SK-N-SH (cell line): ENCODE results near the gene GPATCH1. TPM values are rescaled to one million over a fixed set of nuclear protein-coding genes. Genes with fewer than 3 reads are reported as not detected.

Source experiments
- CTCF ChIA-PET: fragments of 300-600, 350-600 bp; formaldehyde crosslinking; extraction: SDS; loops from one replicate; lab custom pipeline; 2021; lab: Yijun Ruan, JAX
- POLR2A ChIA-PET: fragments of 350-600 bp; sonication (Branson Sonifier 250); formaldehyde crosslinking; extraction: SDS; loops from one replicate; lab custom pipeline; 2020; ENCODE audit warnings: antibody characterized with exemption, inconsistent platforms; lab: Yijun Ruan, JAX
- DNase-seq: peaks from one replicate; pipeline ENCODE4 v3.0.0; 2012
- H2AFZ ChIP-seq: fragments of 200-600 bp; sonication (generic); 2 replicates; pipeline ENCODE4 v1.8.1; 2016; ENCODE audit warnings: antibody characterized with exemption, mild to moderate bottlenecking, low read depth
- H3F3A ChIP-seq: fragments of 200-600 bp; sonication (generic); replicated peaks from 2 replicates; pipeline ENCODE3; 2016; ENCODE audit warnings: antibody characterized with exemption, mild to moderate bottlenecking; ENCODE audit not compliant: insufficient read depth
- H3K27ac ChIP-seq, 2 experiments: fragments of 200-500 bp in 1 of 2; fragments of 200-600 bp in 1 of 2; sonication (Bioruptor generic) in 1 of 2; sonication (generic), shearing (Covaris generic) in 1 of 2; 2 replicates each; pipeline versions ENCODE4 v1.5.1 to v1.6.1; 2014 to 2016; ENCODE audit warnings: low read depth in 2 of 2, inconsistent platforms in 1 of 2, low read length in 1 of 2, mild to moderate bottlenecking in 1 of 2, mixed read lengths in 1 of 2
- H3K27me3 ChIP-seq: fragments of 200-600 bp; sonication (generic), shearing (Covaris generic); 2 replicates; pipeline ENCODE4 v1.6.1; 2016; ENCODE audit warnings: mixed run types; ENCODE audit not compliant: insufficient read depth
- H3K36me3 ChIP-seq, 2 experiments: fragments of 200-500 bp in 1 of 2; fragments of 200-600 bp in 1 of 2; sonication (Bioruptor generic) in 1 of 2; sonication (generic) in 1 of 2; replicated peaks in 1 of 2; 2 replicates each; pipeline versions ENCODE3 to v1.5.1; 2014 to 2016; ENCODE audit warnings: low read length in 1 of 2, mild to moderate bottlenecking in 1 of 2; ENCODE audit not compliant: insufficient read depth in 2 of 2, control insufficient read depth in 1 of 2
- H3K4me1 ChIP-seq, 2 experiments: fragments of 200-500 bp in 1 of 2; fragments of 200-600 bp in 1 of 2; sonication (Bioruptor generic) in 1 of 2; sonication (generic), shearing (Covaris generic) in 1 of 2; 2 replicates each; pipeline versions ENCODE4 v1.5.1 to v1.6.1; 2014 to 2016; ENCODE audit warnings: low read depth in 1 of 2, low read length in 1 of 2, mixed run types in 1 of 2; ENCODE audit not compliant: insufficient read depth in 2 of 2, control insufficient read depth in 1 of 2
- H3K4me2 ChIP-seq: fragments of 200-600 bp; sonication (generic), shearing (Covaris generic); 2 replicates; pipeline ENCODE4 v1.6.1; 2017; ENCODE audit warnings: mixed run types
- H3K4me3 ChIP-seq, 2 experiments: fragments of 200-500 bp in 1 of 2; fragments of 200-600 bp in 1 of 2; sonication (Bioruptor generic) in 1 of 2; sonication (generic), shearing (Covaris generic) in 1 of 2; 2 replicates each; pipeline versions ENCODE4 v1.5.1 to v1.8.1; 2014 to 2016; ENCODE audit warnings: low read depth in 2 of 2, inconsistent platforms in 1 of 2, low read length in 1 of 2, mild to moderate bottlenecking in 1 of 2, mixed read lengths in 1 of 2, moderate library complexity in 1 of 2
- H3K79me2 ChIP-seq: fragments of 200-600 bp; sonication (generic); 2 replicates; pipeline ENCODE4 v1.8.1; 2017; ENCODE audit warnings: mild to moderate bottlenecking; ENCODE audit not compliant: insufficient read depth
- H3K9ac ChIP-seq: fragments of 200-600 bp; sonication (generic); 2 replicates; pipeline ENCODE4 v1.6.1; 2017; ENCODE audit warnings: mixed run types
- H3K9me2 ChIP-seq: fragments of 200-600 bp; sonication (generic); 2 replicates; pipeline ENCODE4 v1.6.1; 2017; ENCODE audit warnings: mixed run types
- H3K9me3 ChIP-seq: fragments of 200-600 bp; sonication (generic); 2 replicates; pipeline ENCODE4 v1.6.1; 2017; ENCODE audit warnings: mixed run types, mild to moderate bottlenecking, moderate library complexity
- H4K20me1 ChIP-seq: fragments of 200-600 bp; sonication (generic); 2 replicates; pipeline ENCODE4 v1.6.1; 2017; ENCODE audit warnings: mild to moderate bottlenecking, mixed run types; ENCODE audit not compliant: insufficient read depth
- ELF1 ChIP-seq: IDR thresholded peaks from 2 replicates; pipeline ENCODE4 v1.4.0; 2012
- EP300 ChIP-seq, 2 experiments: IDR thresholded peaks; 2 replicates each; pipeline versions ENCODE4 v1.4.0 to v1.6.1; 2012; ENCODE audit warnings: borderline replicate concordance in 1 of 2, low read depth in 1 of 2, low read length in 1 of 2
- FOSL2 ChIP-seq: IDR thresholded peaks from 2 replicates; pipeline ENCODE4 v1.4.0; 2012; ENCODE audit warnings: low read depth, mild to moderate bottlenecking, moderate library complexity, borderline replicate concordance
- FOXJ3 ChIP-seq: sonication (generic); formaldehyde crosslinking; IDR thresholded peaks from 2 replicates; pipeline ENCODE4 v1.5.1; 2020; ENCODE audit warnings: mild to moderate bottlenecking, missing genetic modification reagents
- FOXM1 ChIP-seq: IDR thresholded peaks from 2 replicates; pipeline ENCODE4 v1.4.0; 2012; ENCODE audit warnings: low read depth, mild to moderate bottlenecking
- GATA2 ChIP-seq: sonication (generic); formaldehyde crosslinking; IDR thresholded peaks from 2 replicates; pipeline ENCODE4 v1.5.0; 2020; ENCODE audit warnings: mild to moderate bottlenecking, missing genetic modification reagents
- JUND ChIP-seq: IDR thresholded peaks from 2 replicates; pipeline ENCODE4 v1.4.0; 2012
- MEF2A ChIP-seq: IDR thresholded peaks from 2 replicates; pipeline ENCODE4 v1.4.0; 2012; ENCODE audit warnings: low read depth, borderline replicate concordance
- MXI1 ChIP-seq: IDR thresholded peaks from 2 replicates; pipeline ENCODE4 v1.6.1; 2012; ENCODE audit warnings: mild to moderate bottlenecking, low read depth, low read length, improper control_type of control experiment
- NRF1 ChIP-seq: IDR thresholded peaks from 2 replicates; pipeline ENCODE4 v1.6.1; 2012; ENCODE audit warnings: low read depth, mild to moderate bottlenecking, low read length
- POLR2AphosphoS5 ChIP-seq: IDR thresholded peaks from 2 replicates; pipeline ENCODE4 v1.6.1; 2012; ENCODE audit warnings: low read depth, low read length
- RCOR1 ChIP-seq: fragments of 150-350 bp; IDR thresholded peaks from 2 replicates; pipeline ENCODE4 v1.6.1; 2017; ENCODE audit warnings: antibody characterized with exemption, low read length
- RFX5 ChIP-seq: IDR thresholded peaks from 2 replicates; pipeline ENCODE4 v1.6.1; 2012; ENCODE audit warnings: mild to moderate bottlenecking, improper control_type of control experiment, low read length
- RXRA ChIP-seq: IDR thresholded peaks from 2 replicates; pipeline ENCODE4 v1.4.0; 2012; ENCODE audit warnings: low read depth, mild to moderate bottlenecking, borderline replicate concordance
- SIN3A ChIP-seq: IDR thresholded peaks from 2 replicates; pipeline ENCODE4 v1.6.1; 2012; ENCODE audit warnings: low read depth, mild to moderate bottlenecking, low read length, moderate library complexity, borderline replicate concordance
- TAF1 ChIP-seq: IDR thresholded peaks from 2 replicates; pipeline ENCODE4 v1.6.1; 2012; ENCODE audit warnings: low read depth, mild to moderate bottlenecking, low read length, moderate library complexity, borderline replicate concordance
- YY1 ChIP-seq: IDR thresholded peaks from 2 replicates; pipeline ENCODE4 v1.4.0; 2012; ENCODE audit warnings: low read depth, mild to moderate bottlenecking
- WGBS: methylation state at CpG from one replicate; pipeline ENCODE4 v1.1.6; 2017; ENCODE audit warnings: low lambda C conversion rate; 5-methylcytosine and 5-hydroxymethylcytosine counted together
- polyA plus RNA-seq, 3 experiments: library from polyadenylated mRNA; depleted of rRNA; stranded (reverse); fragments of >200 nt; gene quantifications; 2 replicates each; pipeline ENCODE4 v1.2.3, GENCODE V29; 2012
- TF ChIP-seq, protein P1 (sequence below): IDR thresholded peaks from 2 replicates; pipeline ENCODE4; 2012
- TF ChIP-seq, protein P2 (sequence below): fragments of 150-350 bp; IDR thresholded peaks from 2 replicates; pipeline ENCODE4 v1.6.1; 2016; ENCODE audit warnings: mild to moderate bottlenecking, low read depth, low read length
- TF ChIP-seq, protein P3 (sequence below): IDR thresholded peaks from 2 replicates; pipeline ENCODE4 v1.4.0; 2012; ENCODE audit warnings: low read depth, borderline replicate concordance
- TF ChIP-seq, protein P4 (sequence below): IDR thresholded peaks from 2 replicates; pipeline ENCODE4 v1.4.0; 2012; ENCODE audit warnings: low read depth, borderline replicate concordance
- TF ChIP-seq, protein P5 (sequence below): fragments of 150-350 bp; IDR thresholded peaks from 2 replicates; pipeline ENCODE4 v1.6.1; 2017; ENCODE audit warnings: antibody characterized with exemption, low read length, low read depth, borderline replicate concordance

Gene GPATCH1, protein sequence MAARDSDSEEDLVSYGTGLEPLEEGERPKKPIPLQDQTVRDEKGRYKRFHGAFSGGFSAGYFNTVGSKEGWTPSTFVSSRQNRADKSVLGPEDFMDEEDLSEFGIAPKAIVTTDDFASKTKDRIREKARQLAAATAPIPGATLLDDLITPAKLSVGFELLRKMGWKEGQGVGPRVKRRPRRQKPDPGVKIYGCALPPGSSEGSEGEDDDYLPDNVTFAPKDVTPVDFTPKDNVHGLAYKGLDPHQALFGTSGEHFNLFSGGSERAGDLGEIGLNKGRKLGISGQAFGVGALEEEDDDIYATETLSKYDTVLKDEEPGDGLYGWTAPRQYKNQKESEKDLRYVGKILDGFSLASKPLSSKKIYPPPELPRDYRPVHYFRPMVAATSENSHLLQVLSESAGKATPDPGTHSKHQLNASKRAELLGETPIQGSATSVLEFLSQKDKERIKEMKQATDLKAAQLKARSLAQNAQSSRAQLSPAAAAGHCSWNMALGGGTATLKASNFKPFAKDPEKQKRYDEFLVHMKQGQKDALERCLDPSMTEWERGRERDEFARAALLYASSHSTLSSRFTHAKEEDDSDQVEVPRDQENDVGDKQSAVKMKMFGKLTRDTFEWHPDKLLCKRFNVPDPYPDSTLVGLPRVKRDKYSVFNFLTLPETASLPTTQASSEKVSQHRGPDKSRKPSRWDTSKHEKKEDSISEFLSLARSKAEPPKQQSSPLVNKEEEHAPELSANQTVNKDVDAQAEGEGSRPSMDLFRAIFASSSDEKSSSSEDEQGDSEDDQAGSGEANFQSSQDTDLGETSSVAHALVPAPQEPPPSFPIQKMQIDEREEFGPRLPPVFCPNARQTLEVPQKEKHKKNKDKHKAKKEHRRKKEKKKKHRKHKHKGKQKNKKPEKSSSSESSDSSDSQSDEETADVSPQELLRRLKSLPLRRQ
- polyA plus RNA-seq (2012; rRNA removed) = 5.9 and 6.3 TPM in 2 replicates
- polyA plus RNA-seq (2012; cell fraction: cytosol; rRNA removed) = 3.7 and 6.2 TPM in 2 replicates
- 7.6 and 10.5 TPM in 2 replicates for polyA plus RNA-seq (2012; cell fraction: nucleus; rRNA removed)

DNA sequence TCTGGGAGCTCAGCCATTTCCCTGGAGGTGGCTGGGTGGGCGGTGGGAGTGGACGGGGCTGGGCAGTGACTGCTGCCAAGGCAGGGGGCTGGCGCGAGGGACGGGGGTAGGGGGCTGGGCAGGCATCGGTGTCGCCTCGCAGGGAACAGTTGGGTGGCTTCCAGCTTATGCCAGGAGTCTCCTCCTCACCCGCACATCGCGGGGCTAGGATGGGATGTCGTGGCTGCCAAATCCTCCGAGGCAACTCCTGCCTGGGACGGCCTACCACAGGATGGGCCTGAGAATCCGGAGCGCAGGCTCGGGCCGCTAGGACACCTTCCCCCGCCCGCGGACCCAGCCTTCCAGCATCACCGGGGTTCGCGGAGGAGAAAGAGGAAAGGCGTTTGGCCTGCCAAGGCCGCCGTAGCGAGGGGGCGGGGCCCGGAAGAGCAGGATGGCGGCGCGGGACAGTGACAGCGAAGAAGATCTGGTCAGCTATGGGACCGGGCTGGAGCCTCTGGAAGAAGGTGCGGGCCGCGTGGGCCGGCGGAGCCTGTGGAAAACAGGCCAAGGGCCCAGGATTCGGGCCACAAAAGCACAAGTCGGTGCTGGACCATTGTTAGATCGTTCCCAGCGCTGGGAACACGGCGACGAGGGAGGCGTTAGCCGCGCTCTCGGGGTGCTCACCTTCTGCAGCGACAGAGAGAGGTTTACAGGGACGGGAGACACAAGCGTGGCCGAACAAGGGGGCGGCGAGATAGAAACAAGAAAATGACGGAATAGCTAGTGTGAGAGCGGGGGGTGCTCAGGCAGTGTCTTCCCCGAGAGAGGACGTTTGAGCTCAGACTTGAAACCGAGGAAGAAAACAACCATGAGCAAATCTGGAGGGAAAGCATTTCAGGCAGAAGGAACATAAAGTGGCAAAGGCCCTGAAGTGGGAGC is at the start of gene GPATCH1:
Gene GPATCH1, plus strand, starts transcription at position 421 of the 921 bp plus-strand sequence. Its CDS starts 13 bp downstream, at position 434.
- DNase-seq = peak; percentile 96
- Histone ChIP-seq H2AFZ (peak within 1 kb of the TSS; percentile 85), H4K20me1 (no peaks in the 10 kb centered on the region), H3K4me2 (peak within 1 kb of the TSS; percentile 83), H3K79me2 (peaks cover 23% of the 10 kb centered on the region), H3K9me3 (no peaks in the 10 kb centered on the region), H3K4me3 (peak within 1 kb of the TSS; percentile 76 to 92), H3K9me2 (no peaks in the 10 kb centered on the region), H3K36me3 (no peaks in the 10 kb centered on the region), H3F3A (peaks cover 6% of the 10 kb centered on the region), H3K27ac (peak within 1 kb of the TSS; percentile 54 to 81; a peak in 3 of 4 replicates), H3K9ac (peak within 1 kb of the TSS; percentile 74), H3K27me3 (no peaks in the 10 kb centered on the region), H3K4me1 (peaks cover 8 to 11% of the 10 kb centered on the region in 2 experiments; a peak in 2 of 4 replicates)
- ChIA-PET CTCF (interaction anchor here (0.8 to 2.0 kb wide), 5 partner anchors 12 to 104 kb away, joined by 3 to 14 read pairs (median 4); no protein-coding TSS in a partner anchor), POLR2A (interaction anchor here (0.9 to 1.8 kb wide), 4 partner anchors 11 to 18 kb away, joined by 3 to 5 read pairs (median 4); partner anchors contain the start of gene RHPN2)
- under 1% methylated on average over 60 of the region's 62 CpGs for WGBS
- peak; percentile 95 for TF ChIP-seq ELF1
- TF ChIP-seq FOXM1 = no peak
- no peak for TF ChIP-seq MEF2A
- TF ChIP-seq, protein P1, sequence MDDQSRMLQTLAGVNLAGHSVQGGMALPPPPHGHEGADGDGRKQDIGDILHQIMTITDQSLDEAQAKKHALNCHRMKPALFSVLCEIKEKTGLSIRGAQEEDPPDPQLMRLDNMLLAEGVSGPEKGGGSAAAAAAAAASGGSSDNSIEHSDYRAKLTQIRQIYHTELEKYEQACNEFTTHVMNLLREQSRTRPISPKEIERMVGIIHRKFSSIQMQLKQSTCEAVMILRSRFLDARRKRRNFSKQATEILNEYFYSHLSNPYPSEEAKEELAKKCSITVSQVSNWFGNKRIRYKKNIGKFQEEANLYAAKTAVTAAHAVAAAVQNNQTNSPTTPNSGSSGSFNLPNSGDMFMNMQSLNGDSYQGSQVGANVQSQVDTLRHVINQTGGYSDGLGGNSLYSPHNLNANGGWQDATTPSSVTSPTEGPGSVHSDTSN = peak; percentile 54; the same call in 1 of the 2 replicates
- peak; percentile 90 for TF ChIP-seq YY1
- peak; percentile 17; the same call in 1 of the 2 replicates for TF ChIP-seq RFX5
- no peak for TF ChIP-seq FOSL2
- TF ChIP-seq RCOR1 = no peak
- peak; percentile 59 for TF ChIP-seq POLR2AphosphoS5
- TF ChIP-seq FOXJ3 (CRISPR knock-in tag) = no peak
- TF ChIP-seq TAF1 = peak; percentile 86
- TF ChIP-seq, protein P2, sequence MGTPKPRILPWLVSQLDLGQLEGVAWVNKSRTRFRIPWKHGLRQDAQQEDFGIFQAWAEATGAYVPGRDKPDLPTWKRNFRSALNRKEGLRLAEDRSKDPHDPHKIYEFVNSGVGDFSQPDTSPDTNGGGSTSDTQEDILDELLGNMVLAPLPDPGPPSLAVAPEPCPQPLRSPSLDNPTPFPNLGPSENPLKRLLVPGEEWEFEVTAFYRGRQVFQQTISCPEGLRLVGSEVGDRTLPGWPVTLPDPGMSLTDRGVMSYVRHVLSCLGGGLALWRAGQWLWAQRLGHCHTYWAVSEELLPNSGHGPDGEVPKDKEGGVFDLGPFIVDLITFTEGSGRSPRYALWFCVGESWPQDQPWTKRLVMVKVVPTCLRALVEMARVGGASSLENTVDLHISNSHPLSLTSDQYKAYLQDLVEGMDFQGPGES = no peak
- peak; percentile 35; the same call in 1 of the 2 replicates for TF ChIP-seq NRF1
- TF ChIP-seq, protein P3, sequence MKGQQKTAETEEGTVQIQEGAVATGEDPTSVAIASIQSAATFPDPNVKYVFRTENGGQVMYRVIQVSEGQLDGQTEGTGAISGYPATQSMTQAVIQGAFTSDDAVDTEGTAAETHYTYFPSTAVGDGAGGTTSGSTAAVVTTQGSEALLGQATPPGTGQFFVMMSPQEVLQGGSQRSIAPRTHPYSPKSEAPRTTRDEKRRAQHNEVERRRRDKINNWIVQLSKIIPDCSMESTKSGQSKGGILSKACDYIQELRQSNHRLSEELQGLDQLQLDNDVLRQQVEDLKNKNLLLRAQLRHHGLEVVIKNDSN = peak; percentile 22; the same call in 1 of the 2 replicates
- TF ChIP-seq, protein P4, sequence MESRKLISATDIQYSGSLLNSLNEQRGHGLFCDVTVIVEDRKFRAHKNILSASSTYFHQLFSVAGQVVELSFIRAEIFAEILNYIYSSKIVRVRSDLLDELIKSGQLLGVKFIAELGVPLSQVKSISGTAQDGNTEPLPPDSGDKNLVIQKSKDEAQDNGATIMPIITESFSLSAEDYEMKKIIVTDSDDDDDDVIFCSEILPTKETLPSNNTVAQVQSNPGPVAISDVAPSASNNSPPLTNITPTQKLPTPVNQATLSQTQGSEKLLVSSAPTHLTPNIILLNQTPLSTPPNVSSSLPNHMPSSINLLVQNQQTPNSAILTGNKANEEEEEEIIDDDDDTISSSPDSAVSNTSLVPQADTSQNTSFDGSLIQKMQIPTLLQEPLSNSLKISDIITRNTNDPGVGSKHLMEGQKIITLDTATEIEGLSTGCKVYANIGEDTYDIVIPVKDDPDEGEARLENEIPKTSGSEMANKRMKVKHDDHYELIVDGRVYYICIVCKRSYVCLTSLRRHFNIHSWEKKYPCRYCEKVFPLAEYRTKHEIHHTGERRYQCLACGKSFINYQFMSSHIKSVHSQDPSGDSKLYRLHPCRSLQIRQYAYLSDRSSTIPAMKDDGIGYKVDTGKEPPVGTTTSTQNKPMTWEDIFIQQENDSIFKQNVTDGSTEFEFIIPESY = no peak
- TF ChIP-seq EP300 (IDR thresholded peaks at IDR 0.05; ENCODE audit: borderline replicate concordance in 1 of 2, low read depth in 1 of 2, low read length in 1 of 2) = no peak; a peak in 1 of 4 replicates
- TF ChIP-seq, protein P5, sequence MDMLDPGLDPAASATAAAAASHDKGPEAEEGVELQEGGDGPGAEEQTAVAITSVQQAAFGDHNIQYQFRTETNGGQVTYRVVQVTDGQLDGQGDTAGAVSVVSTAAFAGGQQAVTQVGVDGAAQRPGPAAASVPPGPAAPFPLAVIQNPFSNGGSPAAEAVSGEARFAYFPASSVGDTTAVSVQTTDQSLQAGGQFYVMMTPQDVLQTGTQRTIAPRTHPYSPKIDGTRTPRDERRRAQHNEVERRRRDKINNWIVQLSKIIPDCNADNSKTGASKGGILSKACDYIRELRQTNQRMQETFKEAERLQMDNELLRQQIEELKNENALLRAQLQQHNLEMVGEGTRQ = no peak
- TF ChIP-seq RXRA = no peak
- peak; percentile 85 for TF ChIP-seq SIN3A
- TF ChIP-seq GATA2 (CRISPR knock-in tag) = no peak
- TF ChIP-seq JUND = no peak
- peak; percentile 92 for TF ChIP-seq MXI1
